ENCODE results near the gene GMPR.
"Not testable (repeated sequence)": the region's sequence is repeated elsewhere in the genome, so short reads cannot be mapped to it uniquely, and the experiment has no call there.

The GMPR gene

DNA sequence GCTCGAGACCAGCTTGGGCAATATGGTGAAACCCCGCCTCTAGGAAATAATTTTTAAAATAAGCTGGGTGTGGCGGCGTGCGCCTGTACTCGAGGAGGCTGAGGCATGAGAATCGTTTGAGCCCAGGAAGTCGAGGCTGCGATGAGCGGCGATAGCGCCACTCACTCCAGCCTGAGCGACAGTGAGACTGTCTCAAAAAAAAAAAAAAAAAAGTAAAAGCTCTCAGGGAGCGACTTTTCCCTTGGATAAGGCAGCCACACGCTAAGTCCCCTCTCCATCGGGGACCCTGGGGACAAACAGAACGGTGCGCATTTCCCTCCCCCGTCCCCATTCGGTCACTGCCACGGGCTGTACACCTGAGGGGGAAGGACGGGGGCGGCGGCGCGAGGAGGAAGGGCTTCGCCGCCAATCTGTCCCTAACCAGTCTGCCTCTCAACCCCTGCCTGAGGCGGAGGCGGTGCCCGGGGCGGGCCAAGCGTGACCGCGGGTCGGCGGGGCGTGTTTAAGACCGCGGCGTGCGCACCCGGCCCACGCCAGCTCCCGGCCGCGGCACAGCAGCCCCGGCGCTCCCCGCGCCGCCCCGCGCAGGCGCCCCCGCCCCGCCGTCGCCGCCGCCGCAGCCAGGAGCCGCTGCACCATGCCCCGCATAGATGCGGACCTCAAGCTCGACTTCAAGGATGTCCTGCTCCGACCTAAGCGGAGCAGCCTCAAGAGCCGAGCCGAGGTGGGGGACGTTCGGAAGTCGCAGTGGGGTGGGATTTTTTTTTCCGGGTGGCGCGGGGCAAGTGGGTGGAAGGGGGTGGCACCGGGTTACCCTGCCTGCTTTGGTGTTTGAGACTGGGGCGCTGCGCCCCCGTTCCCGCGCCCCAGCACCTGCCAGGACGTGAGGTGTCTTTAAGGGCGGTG, at the start of gene GMPR:
Gene GMPR, plus strand, starts transcription at position 531 of the 906 bp plus-strand sequence. Its CDS starts 107 bp downstream, at position 638.
- peak; percentile 32 for DNase-seq

- no peak for DNase-seq
Observed at GRCh38 chr6:16190214-16190613, 48.2 kb upstream of the GMPR start.

GRCh38 chr6:16196260-16196983, 42.0 kb upstream of the GMPR start:
- no peak for DNase-seq

DNA sequence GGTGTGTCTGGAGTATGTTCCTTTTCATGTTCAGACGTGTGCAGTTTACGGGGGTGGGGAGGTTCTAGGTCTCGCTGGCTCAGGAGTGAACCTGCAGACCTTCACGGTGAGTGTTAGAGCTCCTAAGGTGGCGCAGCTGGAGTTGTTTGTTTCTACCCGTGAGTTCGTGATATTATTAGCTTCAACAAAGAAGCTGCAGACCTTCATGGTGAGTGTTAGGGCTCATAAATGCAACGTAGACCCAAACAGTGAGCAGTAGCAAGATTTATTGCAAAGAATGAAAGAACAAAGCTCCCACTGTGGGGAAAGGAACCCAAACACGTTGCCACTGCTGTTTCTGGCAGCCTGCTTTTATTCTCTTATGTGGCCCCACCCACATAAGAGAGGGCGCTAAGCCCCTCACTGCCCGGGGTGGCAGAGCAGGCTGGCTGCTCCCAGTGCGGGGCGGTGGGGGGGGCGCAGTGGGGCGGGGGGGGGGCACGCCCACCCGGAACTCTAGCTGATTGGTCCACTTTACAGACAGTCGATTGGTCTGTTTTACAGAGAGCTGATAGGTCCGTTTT, 41.3 kb upstream of the GMPR start:
- no peak for DNase-seq

GRCh38 chr6:16198061-16198705, 40.2 kb upstream of the GMPR start:
- DNase-seq = no peak

- DNase-seq = no peak
Observed at GRCh38 chr6:16199804-16200203, 38.6 kb upstream of the GMPR start.

DNA sequence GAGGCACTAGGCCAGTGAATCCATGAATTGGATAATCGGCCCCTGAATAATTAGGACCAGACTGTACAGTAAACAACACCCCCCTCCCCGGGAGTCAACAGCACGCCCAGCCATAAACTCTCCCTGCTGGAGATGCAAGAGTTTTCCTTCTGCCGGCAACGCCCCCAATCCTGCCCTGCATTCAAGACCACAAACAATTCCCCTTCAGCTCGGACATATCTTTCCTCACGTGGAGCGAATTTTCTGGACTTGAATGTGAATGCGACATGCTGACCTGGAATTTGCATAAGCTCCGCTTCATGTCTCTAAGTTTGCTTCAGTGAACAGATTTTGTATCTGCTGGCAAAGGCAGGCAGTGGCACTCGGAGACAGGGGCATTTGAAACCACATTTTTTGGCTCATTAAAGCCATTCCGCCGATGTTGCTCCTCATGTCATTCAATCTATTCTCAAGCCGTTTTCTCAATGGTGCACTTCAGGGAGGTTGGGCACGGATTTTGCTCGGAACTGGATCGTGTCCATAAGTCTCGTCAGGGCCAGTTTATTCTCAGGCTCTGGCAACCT, 38.0 kb upstream of the GMPR start:
- no peak for DNase-seq

GRCh38 chr6:16201706-16202105, 36.7 kb upstream of the GMPR start:
- DNase-seq = no peak

DNA sequence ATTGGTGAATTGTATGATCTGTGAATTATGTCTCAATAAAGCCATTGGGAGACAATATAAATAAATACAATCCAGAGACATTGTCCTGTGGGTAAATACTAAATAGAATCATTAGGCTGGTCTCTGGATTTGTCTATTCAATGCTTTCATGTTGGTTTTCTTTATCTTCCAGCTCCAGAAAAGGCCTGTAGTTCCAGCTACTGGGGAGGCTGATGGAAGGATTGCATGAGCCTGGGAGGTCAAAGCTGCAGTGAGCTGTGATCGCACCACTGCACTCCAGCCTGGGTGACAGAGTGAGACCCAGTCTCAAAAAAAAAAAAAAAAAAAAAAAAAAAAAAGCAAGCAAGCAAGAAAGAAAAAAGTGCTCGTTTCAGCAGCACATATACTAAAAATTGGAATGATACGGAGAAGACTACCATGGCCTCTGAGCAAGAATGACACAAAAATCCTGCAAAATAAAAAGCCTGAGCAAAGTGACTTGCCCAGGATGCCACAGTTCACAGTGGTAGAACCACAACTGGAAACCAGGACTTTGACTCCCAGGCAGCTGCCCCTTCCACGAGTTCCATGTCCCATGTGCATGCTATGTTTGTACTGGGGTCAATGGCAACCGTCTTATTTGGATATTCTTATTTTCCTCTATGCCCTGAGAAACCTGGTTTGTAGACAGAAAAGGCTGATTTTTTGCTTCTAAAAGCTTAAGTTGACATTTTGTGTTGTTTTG, 33.6 kb upstream of the GMPR start:
- no peak for DNase-seq

DNA sequence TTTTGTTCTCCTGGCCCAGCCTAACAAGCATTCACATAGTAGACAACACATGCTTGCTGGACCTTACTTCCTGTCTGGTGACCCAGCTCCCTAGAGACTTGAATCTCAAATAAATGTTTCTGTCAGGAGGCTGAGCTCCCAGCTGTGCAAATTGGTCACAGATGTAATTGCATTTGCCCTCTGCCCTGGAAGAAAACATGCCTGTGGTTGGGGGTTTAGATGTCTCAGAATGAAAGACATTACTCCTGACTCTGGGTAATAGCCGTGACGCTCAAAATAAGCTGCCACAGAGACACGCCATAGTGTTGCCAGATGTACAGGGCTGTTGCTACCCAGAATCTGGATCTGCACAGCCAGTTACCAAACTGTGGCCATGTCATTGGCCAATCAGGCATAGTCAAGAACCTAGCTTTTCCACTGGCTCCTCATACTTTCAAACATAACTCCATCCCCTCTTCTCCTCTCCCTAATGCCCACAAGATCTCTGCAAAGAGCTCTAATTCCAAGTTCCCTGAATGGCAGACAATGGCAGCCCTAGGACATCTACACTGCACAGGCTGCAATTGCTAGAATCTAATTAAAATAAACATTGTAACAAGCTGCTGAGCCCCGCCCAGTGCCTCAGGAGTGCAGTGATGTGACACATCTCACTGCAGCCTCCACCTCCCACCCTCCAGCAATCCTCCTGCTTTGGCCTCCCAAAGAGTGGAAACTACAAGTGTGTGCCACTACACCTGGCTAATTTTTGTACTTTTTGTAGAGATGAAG, 32.8 kb upstream of the GMPR start:
- peak; percentile 93 for DNase-seq

DNA sequence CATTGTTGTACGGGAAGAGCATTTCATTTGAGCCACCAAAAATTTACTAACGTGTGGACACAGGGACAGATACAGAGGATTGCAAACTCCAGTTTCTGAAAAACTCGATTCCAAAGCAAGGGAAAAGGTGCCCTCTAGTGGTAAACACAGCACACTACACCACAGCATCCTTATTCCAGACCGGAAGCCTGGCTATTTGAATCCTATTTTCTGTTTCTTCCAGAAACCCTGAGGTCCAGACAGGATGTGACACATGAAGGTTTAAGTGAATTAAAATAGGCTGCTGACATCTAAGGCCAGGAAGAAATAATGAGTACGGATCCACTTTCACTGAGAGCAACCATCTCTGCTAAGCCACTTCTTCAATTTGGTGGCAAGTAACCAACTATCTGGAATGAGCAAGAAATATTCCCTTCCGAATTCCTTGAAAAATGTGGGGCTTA, 31.8 kb upstream of the GMPR start:
- peak; percentile 92 for DNase-seq

- DNase-seq = no peak
Observed at GRCh38 chr6:16208989-16209388, 29.4 kb upstream of the GMPR start.

GRCh38 chr6:16209539-16209938, 28.8 kb upstream of the GMPR start:
- no peak for DNase-seq

DNA sequence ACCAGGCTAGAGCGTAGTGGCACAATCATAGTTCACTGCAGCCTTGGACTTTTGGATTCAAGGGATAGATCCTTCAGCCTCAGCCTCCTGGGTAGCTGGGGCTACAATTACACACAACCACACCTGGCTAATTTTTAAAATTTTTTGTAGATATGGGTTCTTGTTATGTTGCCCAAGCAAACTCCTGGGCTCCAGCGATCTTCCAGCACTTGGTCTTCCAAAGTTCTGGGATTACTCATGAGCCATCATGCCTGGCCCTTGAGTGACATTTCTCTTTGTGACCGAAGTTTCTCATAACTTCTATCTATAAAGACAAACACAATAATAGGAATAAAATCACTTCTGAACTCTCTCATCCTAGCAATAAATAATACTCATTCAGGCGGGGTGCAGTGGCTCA, 26.1 kb upstream of the GMPR start:
- DNase-seq = no peak

GRCh38 chr6:16216501-16217155, 21.8 kb upstream of the GMPR start:
- no peak for DNase-seq

GRCh38 chr6:16217156-16217721, 21.1 kb upstream of the GMPR start:
- no peak for DNase-seq

DNA sequence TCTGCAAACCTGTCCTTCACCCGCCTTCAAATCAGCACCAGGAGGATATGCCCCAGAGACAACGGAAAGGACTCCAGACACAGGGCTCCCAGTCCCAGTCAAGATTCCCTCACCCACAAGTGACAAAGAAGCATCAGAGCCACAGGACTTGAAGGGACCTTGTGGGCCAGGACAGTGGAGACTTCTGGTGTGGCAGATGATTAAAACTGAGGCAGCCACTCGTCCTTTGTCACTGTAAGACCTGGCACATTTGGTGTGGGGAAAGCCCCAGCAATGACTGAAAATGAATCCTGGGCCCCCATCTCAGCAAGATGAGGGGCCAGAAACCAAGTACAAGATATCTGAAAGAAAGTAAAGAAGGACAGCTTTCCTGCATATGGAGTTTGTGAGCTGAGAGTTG, 15.6 kb upstream of the GMPR start:
- DNase-seq = no peak

DNA sequence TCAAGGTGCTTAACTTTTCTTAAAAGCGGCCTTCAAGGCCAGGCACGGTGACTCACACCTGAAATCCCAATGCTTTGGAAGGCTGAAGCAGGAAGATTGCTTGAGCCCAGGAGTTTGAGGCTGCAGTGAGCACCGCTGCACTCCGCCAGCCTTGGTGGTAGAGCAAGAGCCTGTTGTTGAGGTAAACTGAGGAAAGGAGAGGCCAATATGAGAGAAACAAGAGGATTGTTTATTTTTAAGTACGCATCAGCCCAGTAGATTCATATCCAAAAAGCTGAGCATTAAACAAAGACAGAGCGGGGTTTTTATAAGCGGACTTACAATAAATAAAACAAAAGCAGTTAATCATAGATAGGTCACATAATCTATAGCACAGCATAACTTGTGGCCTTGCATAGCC, 15.0 kb upstream of the GMPR start:
- DNase-seq = no peak

DNA sequence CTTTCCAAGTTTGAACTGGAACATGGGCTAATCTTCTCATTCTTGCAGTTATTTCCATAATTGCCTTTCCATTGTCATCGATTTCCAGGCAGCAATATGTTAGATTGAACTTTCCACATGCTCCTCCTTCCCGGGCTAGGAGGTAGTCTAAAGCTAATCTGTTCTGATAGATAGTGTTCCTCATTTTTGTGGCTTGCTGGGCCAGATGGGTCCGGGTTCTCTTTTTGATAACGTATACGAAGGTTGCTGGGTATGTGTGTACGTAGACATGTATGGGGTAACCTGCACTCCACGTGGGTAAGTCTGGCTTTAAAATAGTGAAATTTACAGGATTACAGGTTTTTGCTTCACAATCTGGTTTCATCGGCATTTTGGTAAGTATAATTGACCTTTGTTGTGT, 14.0 kb upstream of the GMPR start:
- no peak for DNase-seq

GRCh38 chr6:16225062-16225731, 13.2 kb upstream of the GMPR start:
- DNase-seq = not testable (repeated sequence)
